Gastroesophageal sphincter (tissue), 3 donors: ENCODE results near the gene MNDA.

Source experiments
- CTCF ChIP-seq, 4 experiments: fragments of 200-600 bp in 2 of 4; fragments of 450-650 bp in 2 of 4; sonication (generic) in 1 of 4; IDR thresholded peaks; one replicate each; pipeline ENCODE4 v1.5.1; 2017 to 2019; ENCODE audit warnings: antibody characterized with exemption in 4 of 4, mild to moderate bottlenecking in 2 of 4, moderate library complexity in 2 of 4
- POLR2A ChIP-seq, 2 donors: fragments of 450-650 bp; IDR thresholded peaks; one replicate each; pipeline ENCODE4 v1.6.1; 2017; ENCODE audit warnings: antibody characterized with exemption in 2 of 2, mild to moderate bottlenecking in 2 of 2, moderate library complexity in 1 of 2
- POLR2AphosphoS5 ChIP-seq: sonication (generic); formaldehyde crosslinking; IDR thresholded peaks from one replicate; pipeline ENCODE4 v1.6.1; 2017; ENCODE audit warnings: antibody characterized with exemption

- TF ChIP-seq CTCF (IDR thresholded peaks at IDR 0.05): no peak
- TF ChIP-seq POLR2A (IDR thresholded peaks at IDR 0.05): no peak
- TF ChIP-seq POLR2AphosphoS5: no peak
These were observed 20.8 kb upstream of the MNDA start for GRCh38 chr1:158810311-158810710.
